Ramos (cell line): ENCODE data around the gene SEPTIN14.
"Not testable (repeated sequence)": the region's sequence is repeated elsewhere in the genome, so short reads cannot be mapped to it uniquely, and the experiment has no call there.

Source experiments
- in situ Hi-C: fragments of 300-500 bp; cut with MboI; formaldehyde crosslinking; loops from one replicate; pipeline ENCODE4 v1.14.3; 2022; ENCODE audit warnings: low sequenced_read_pairs; ENCODE audit not compliant: unreplicated experiment

Gene SEPTIN14

DNA sequence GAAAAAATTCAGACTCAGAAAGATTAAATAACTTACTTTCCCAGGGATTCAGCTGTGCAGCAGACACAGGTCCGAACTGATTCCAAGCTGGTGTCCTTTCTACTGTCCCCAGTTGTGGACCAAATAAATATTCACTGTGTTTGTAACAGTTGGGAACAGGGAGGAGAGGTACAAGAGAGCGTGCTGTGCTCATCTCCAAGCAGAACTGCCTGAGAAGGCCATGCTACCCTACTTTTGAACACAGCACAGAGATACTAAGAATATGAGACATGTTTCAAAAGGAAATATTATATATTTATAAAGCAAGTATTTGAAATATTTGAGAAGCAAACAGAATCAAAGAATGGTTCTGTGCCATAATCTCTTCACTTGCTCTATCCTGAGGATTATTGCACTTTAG lies at the start of gene SEPTIN14:
TSS of gene SEPTIN14 (minus strand) at position 101 of the 400 bp plus-strand sequence. CDS start 756 bp downstream, outside the sequence.
- in situ Hi-C loops: not testable (repeated sequence)

- in situ Hi-C loops: no loop called here
Observed at GRCh38 chr7:55903985-55904759, 41.6 kb upstream of the SEPTIN14 start.

DNA sequence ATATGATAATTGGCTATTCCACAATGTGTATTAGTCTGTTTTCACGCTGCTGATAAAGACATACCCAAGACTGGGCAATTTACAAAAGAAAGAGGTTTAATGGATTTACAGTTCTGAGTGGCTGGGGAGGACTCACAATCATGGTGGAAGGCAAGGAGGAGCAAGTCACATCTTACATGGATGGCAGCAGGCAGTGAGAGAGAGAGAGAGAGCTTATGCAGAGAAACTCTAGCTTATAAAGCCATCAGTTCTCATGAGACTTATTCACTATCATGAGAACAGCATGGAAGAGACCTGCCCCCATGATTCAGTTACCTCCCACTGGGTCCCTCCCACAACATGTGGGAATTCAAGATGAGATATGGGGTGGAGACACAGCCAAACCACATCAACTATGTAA lies 38.5 kb upstream of the SEPTIN14 start:
- in situ Hi-C loops: not testable (repeated sequence)

GRCh38 chr7:55898287-55898686 lies 35.7 kb upstream of the SEPTIN14 start:
- in situ Hi-C loops: no loop called here

DNA sequence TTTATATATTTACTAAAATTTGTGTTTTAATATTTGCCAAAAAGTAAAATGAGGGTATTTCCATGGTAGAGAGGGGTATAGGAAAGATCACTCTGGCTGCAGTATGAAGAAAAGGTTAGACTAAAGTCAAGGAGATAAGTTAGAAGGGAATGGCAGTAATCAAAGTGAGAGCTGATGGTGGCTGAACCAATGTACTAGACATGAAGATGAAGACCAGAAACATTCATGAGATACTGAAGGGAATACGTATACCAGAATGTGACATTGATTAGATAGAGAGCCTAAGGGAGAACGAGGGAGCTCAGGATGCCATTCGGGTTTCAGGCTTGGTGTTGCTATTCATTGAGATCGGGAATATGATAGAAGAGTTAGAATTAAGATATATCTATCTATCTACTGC lies 32.5 kb upstream of the SEPTIN14 start:
- in situ Hi-C loops: no loop called here

DNA sequence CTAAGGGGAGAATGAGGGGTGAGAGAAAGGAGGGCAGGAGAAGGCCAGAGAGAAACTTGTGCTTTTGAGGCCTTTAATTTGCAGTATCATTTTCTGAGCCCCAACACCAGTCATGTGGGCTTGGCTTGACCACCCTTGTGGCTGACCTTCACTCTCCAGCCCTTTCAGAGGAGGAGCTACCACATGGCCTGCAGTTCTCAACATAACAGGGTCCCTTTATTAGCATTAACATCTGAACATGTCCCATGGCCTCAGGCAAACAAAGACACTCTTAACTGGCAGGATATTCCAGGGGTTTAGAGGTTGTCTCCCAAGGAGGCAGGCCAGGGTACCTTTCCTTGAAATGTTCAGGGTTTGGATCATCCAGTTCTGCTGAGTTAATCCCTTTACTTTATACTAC lies 31.4 kb upstream of the SEPTIN14 start:
- in situ Hi-C loops: no loop called here

DNA sequence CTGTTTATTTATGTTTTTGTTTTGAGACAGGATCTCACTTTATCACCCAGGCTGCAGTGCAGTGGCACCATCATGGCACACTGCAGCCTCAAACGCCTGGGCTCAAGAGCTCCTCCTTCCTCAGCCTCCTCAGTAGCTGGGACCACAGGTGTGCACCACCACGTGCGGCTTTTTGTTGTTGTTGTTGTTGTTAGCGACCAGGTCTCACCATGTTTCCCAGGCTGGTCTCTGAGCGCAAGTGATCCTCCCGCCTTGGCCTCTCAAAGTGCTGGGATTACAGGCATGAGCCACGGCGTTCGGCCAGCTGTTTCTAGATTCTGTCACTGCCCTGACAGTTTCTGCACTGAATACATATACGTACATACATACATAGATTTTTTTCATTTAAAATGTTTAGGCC lies 25.8 kb upstream of the SEPTIN14 start:
- in situ Hi-C loops: not testable (repeated sequence)

DNA sequence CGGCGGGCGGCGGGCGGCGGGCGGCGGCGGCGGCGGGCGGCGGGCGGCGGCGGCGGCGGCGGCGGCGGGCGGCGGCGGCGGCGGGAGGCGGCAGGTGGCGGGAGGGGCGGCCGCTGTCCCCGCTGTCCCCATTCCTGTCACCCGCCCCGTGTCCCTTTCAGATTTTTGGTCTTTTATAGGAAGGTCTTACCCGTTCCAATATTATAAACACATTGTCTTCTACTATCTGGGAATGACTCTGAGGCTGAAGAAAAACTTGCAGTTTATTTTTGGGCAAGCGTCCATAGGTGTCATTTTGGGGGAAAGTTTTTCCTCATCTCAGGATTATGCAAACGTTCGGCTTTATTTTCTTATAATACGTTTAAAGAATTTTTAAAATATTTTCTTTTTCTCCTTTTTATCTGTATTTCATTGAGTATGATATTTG lies 25.3 kb upstream of the SEPTIN14 start:
- in situ Hi-C loops: no loop called here

GRCh38 chr7:55884321-55884720 lies 21.8 kb upstream of the SEPTIN14 start:
- in situ Hi-C loops: no loop called here

GRCh38 chr7:55878691-55879090 lies 16.1 kb upstream of the SEPTIN14 start:
- in situ Hi-C loops: no loop called here

DNA sequence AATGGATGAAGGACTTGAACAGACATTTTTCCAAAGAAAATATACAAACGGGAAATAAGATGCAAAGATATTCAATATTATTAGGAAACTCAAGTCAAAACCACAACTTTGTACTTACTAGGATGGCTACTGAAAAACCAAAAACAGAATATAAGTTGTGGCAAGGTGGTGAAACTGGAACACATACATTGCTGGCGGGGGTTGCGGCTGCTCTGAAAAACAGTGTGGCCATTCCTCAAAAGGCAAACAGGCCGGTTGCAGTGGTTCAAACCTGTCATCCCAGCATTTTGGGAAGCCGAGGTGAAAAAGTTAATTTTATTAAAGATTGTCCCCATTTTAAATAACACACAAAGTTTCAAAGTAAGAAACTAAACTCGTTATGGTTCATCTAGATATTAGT lies 14.8 kb upstream of the SEPTIN14 start:
- in situ Hi-C loops: no loop called here

DNA sequence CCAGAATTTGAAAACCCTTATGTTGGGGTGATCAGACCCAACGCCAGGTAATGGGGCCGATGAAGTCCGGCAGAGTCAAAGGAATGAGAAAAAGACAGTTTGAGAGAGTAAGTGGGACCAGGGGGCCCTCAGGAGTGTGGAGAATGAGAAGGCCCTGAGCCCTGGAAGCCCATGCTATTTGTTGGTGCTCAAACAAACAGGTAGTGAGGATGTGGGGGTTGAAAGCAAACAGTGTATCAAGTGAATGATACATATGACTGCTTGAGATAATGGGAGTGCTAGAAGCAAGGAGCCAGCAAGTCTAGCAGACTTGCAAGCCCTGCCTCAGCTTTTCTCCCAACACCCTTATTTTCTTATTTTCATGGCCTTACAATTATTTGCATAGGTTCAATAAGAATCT lies 11.2 kb upstream of the SEPTIN14 start:
- in situ Hi-C loops: no loop called here

- in situ Hi-C loops: no loop called here
Observed at GRCh38 chr7:55871932-55872485, 9.5 kb upstream of the SEPTIN14 start.

DNA sequence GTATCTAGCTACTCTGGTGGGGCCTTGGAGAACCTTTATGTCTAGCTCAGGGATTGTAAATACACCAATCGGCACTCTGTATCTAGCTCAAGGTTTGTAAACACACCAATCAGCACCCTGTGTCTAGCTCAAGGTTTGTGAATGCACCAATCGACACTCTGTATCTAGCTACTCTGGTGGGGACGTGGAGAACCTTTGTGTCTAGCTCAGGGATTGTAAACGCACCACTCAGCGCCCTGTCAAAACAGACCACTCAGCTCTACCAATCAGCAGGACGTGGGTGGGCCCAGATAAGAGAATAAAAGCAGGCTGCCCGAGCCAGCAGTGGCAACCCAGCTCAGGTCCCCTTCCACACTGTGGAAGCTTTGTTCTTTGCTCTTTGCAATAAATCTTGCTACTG lies 6.4 kb upstream of the SEPTIN14 start:
- in situ Hi-C loops: not testable (repeated sequence)

GRCh38 chr7:55845164-55845563 lies 17.4 kb downstream of the SEPTIN14 start:
- in situ Hi-C loops: not testable (repeated sequence)

- in situ Hi-C loops: no loop called here
Observed at GRCh38 chr7:55838595-55838994, 24.0 kb downstream of the SEPTIN14 start.

DNA sequence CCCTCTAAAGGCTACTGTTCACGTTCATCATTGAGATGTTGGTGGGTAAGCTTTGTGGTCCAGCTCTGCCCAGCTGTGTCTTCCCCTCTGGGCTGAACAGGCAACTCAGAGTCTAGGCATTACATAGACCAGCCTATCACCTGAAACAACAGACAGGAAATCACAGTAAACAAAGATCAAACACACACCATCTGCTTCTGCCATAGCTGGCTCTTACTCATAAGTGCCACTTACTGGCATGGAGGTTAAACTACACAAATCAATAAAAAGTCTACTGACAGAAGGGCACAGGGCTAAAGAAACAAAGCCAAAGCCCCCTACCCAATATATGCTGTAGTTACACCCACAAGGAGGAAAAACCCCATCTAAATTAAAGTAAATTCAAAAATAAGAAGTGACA lies 35.0 kb downstream of the SEPTIN14 start:
- in situ Hi-C loops: no loop called here

DNA sequence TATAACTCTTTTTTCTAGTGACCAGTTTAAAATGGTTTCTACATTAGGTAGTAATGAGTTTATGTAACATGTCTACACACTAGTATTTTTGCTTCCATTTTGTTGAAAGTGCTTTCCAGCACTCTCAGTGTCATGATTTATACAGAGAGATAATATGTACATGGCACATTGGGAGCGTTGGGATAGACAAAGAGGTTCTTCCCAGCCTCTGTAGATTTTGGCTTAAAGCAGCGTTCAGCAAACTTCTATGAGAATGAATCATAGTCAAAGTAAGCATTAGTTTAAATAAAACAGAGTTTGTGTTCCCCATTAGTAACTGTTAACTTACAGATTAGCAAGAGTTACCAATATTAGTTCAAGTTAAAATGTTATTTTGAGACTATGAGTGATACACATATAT lies 43.9 kb downstream of the SEPTIN14 start:
- in situ Hi-C loops: no loop called here

DNA sequence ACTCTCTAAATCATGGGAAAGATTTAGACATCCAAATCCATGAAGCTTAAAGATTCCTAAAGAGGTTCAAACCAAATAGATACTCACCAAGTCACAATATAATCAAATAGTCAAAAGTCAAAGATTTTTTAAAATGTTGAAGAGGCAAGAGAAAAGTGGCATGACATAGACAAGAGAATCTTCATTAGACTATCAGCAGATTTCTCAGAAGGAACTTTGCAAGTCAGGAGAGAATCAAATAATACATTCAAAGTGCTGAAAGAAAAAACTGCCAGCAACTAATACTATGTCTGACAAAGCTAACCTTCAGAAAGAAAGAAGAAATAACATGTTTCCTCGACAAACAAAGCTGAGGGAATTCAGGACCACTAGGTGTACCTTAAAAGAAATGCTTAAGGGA lies 65.3 kb downstream of the SEPTIN14 start:
- in situ Hi-C loops: not testable (repeated sequence)

DNA sequence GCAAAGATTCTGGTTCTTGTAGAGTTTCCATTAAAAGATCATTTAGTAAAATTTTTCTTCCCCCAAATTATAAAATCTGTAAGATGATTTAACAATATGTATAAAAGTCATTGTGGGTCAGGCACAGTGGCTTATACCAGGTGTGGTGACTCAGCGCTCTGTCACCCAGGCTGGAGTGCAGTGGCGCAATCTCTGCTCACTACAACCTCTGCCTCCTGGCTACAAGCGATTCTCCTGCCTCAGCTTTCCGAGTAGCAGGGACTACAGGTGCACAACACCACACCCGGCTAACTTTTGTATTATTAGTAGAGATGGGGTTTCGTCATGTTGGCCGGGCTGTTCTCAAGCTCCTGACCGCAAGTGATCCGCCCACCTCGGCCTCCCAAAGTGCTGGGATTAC lies 68.0 kb downstream of the SEPTIN14 start:
- in situ Hi-C loops: no loop called here

DNA sequence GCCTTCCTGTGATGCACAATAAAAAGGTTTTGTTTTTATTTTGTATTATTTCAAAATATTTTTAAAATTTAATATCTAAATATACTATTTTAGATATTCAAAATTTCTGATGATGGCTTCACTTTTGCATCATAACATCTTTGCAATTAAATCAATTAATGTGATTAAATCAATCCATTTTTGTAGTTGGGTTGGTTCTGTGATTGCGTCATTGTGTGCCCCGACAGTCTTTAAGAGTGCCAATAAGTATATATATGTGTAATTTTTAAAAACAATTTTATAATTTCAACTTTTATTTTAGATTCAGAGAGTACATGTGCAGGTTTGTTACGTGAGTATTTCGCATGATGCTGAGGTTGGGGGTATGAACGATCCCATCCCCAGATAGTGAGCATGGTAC lies 70.5 kb downstream of the SEPTIN14 start:
- in situ Hi-C loops: no loop called here

DNA sequence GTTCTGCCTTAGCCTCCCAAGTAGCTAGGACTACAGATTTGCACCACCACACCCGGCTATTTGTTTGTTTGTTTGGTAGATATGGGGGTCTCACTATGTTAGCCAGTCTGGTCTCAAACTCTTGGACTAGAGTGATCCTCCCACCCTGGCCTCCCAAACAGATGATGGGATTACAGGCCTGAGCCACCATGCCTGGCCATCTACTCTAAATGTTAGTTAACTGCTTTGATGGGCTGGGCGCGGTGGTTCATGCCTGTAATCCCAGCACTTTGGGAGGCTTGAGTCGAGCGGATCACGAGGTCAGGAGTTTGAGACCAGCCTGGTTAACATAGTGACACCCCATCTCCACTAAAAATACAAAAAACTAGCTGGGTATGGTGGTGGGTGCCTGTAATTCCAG lies 74.8 kb downstream of the SEPTIN14 start:
- in situ Hi-C loops: no loop called here
